ENCODE data around the gene SGPP2. TPM values are rescaled to one million over a fixed set of nuclear protein-coding genes. Genes with fewer than 3 reads are reported as not detected.

SGPP2 gene
- polyA plus RNA-seq, 1 experiment = not detected

DNA sequence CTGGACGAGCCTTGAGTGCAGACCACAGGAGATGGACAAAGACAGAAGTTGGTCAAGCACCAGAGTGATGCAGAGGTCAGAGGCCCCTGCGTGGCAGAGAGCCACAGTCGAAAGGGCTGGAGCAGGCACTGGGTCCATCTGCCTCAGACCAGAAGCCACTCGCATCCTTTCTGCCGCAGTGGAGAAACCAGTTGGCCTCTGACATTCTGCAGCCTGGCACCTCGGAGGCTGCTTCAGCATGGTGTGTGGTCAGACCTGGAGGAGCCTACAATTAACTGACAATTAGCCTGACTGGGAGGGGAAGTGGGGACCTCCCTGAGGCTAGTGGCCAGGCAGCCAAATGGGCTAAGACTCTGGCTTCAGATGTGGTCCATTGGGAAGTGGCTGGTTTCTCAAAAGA lies 111.1 kb downstream of the SGPP2 start:
- ChIA-PET POLR2A (no interaction called here), CTCF (no interaction called here)
- TF ChIP-seq, protein P1, sequence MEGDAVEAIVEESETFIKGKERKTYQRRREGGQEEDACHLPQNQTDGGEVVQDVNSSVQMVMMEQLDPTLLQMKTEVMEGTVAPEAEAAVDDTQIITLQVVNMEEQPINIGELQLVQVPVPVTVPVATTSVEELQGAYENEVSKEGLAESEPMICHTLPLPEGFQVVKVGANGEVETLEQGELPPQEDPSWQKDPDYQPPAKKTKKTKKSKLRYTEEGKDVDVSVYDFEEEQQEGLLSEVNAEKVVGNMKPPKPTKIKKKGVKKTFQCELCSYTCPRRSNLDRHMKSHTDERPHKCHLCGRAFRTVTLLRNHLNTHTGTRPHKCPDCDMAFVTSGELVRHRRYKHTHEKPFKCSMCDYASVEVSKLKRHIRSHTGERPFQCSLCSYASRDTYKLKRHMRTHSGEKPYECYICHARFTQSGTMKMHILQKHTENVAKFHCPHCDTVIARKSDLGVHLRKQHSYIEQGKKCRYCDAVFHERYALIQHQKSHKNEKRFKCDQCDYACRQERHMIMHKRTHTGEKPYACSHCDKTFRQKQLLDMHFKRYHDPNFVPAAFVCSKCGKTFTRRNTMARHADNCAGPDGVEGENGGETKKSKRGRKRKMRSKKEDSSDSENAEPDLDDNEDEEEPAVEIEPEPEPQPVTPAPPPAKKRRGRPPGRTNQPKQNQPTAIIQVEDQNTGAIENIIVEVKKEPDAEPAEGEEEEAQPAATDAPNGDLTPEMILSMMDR (IDR thresholded peaks at IDR 0.05; ENCODE audit: low read depth, low read length) = no peak
- Histone ChIP-seq H3K9me3 (ENCODE audit: control insufficient read depth, insufficient read depth, low read length) (no peaks in the 10 kb centered on the region), H3K27ac (ENCODE audit: low read depth, low read length) (no peak overlapping the region), H3K4me3 (ENCODE audit: low read depth, low read length) (no peak overlapping the region), H3K27me3 (ENCODE audit: control insufficient read depth, insufficient read depth, low read length) (peaks cover 2% of the 10 kb centered on the region)
- no peak for DNase-seq (ENCODE audit: low read depth, low spot score)

DNA sequence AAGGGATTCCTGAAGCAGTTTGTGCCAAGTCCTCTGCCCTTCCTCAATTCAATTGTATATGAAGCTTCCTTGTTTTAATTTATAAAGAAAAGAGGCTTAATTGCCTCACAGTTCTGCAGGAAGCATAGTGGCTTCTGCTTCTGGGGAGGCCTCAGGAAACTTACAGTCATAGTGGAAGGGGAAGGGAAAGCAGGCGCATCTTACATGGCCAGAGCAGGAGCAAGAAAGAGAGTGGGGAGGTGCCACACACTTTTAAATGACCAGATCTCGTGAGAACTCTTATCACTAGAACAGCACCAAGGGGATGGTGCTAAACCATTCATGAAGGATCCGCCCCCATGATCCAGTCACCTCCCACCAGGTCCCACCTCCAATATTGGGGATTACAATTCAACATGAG lies 114.2 kb downstream of the SGPP2 start:
- ChIA-PET POLR2A (no interaction called here), CTCF (no interaction called here)
- Histone ChIP-seq H3K27me3 (ENCODE audit: control insufficient read depth, insufficient read depth, low read length) (peaks cover 2% of the 10 kb centered on the region), H3K27ac (ENCODE audit: low read depth, low read length) (no peak overlapping the region), H3K9me3 (ENCODE audit: control insufficient read depth, insufficient read depth, low read length) (no peaks in the 10 kb centered on the region), H3K4me3 (ENCODE audit: low read depth, low read length) (no peak overlapping the region)
- DNase-seq (ENCODE audit: low read depth, low spot score) = no peak
- TF ChIP-seq, protein P1 (IDR thresholded peaks at IDR 0.05; ENCODE audit: low read depth, low read length) = no peak

DNA sequence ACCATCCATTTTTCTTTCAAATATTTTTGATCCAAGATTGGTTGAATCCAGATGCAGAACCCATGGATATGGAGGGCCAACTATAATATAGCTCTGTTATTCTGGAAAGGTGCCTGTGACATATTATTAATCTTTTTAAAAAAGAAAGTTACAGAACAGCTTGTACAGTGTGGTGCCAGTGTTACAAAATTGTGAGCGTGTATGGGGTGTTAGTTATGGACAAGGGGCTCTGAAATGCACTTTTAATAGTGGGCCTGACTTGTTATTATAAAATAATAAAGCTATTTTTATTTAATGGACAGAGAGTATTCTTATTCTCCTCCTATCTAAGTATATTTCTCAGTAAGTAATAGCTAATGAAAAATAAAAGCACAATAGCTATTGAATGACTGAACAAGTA lies 120.3 kb downstream of the SGPP2 start:
- no peaks in the 10 kb centered on the region for H3K9me3 ChIP-seq (ENCODE audit: control insufficient read depth, insufficient read depth, low read length)
- ChIA-PET POLR2A (no interaction called here), CTCF (interaction anchor here (0.7 to 1.8 kb wide), 6 partner anchors 9 to 507 kb away, joined by 3 to 7 read pairs (median 3); no protein-coding TSS in a partner anchor)
- no peak overlapping the region for H3K4me3 ChIP-seq (ENCODE audit: low read depth, low read length)
- peaks cover 3% of the 10 kb centered on the region for H3K27me3 ChIP-seq (ENCODE audit: control insufficient read depth, insufficient read depth, low read length)
- no peak for DNase-seq (ENCODE audit: low read depth, low spot score)
- TF ChIP-seq, protein P1 (IDR thresholded peaks at IDR 0.05; ENCODE audit: low read depth, low read length) = no peak
- no peak overlapping the region for H3K27ac ChIP-seq (ENCODE audit: low read depth, low read length)

DNA sequence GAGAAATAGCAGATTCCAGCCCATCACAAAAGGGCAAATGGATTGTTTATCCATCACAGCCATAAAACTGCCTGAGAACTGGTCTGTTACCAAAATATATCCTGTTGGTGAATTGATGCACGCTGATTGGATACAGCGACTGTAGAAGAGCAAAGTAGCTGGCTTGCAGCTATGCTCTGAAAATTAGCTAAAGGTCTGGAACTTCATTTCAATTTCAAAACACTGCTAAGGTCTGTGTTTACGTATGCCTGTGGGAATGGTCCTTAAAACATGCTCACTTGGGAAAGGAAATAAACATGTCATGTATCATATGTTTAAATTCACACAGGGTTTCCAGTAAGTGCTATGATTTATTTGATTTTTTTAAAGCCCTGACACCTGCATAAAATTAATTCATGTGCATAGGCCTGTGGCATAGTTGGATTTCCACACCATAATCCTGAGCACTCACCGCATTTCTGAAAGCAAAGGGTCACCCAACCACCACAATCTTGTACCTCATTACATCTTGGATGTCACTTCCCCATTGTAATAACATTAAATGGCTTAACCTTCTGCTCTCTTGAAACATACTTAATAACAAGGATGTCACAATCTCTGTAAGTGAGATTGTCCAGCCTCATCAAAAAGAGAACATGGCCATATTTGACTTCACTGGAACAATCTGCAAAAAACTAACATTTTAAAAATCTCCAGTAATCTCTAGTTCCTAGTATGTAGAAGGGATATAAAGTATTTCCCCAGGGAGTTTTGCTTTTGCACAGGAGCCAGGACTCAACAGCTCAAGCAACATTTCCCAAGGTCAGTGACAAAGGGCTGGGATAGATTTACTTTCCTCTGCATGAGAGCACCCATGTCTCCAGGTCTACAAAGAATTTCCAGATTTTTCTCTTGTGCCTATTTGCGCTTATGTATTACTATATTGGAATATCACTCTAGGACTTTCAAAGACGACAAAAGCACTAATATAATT lies 121.8 kb downstream of the SGPP2 start:
- Histone ChIP-seq H3K9me3 (ENCODE audit: control insufficient read depth, insufficient read depth, low read length) (no peaks in the 10 kb centered on the region), H3K4me3 (ENCODE audit: low read depth, low read length) (no peak overlapping the region), H3K27ac (ENCODE audit: low read depth, low read length) (no peak overlapping the region), H3K27me3 (ENCODE audit: control insufficient read depth, insufficient read depth, low read length) (peaks cover 3% of the 10 kb centered on the region)
- ChIA-PET CTCF (interaction anchor here (0.7 to 1.8 kb wide), 3 partner anchors 16 to 228 kb away, joined by 3 to 7 read pairs (median 3); no protein-coding TSS in a partner anchor), POLR2A (no interaction called here)
- no peak for DNase-seq (ENCODE audit: low read depth, low spot score)
- TF ChIP-seq, protein P1 (IDR thresholded peaks at IDR 0.05; ENCODE audit: low read depth, low read length) = no peak

DNA sequence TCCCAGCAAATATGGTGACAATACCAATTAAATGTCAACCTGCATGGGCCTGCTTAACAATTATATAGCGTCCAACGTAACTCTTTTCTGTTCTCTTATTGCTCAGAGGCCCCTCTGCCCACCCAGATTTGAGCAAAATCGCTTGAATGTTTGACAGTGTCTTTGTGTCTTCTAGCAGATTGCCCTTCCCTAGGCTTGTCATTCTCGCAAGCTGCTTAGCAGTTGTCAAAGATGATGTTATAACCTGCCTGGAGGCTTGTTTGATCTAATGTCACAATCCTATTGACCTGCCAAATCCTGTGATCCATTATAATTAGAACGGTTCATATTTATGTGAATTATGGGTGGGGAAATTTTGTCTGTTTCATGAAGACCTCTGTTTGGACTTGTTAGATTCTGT lies 122.7 kb downstream of the SGPP2 start:
- Histone ChIP-seq H3K27ac (ENCODE audit: low read depth, low read length) (no peak overlapping the region), H3K27me3 (ENCODE audit: control insufficient read depth, insufficient read depth, low read length) (peaks cover 3% of the 10 kb centered on the region), H3K9me3 (ENCODE audit: control insufficient read depth, insufficient read depth, low read length) (no peaks in the 10 kb centered on the region), H3K4me3 (ENCODE audit: low read depth, low read length) (no peak overlapping the region)
- DNase-seq (ENCODE audit: low read depth, low spot score) = no peak
- ChIA-PET POLR2A (no interaction called here), CTCF (interaction anchor here (0.7 kb wide), 1 partner anchor 29 kb away, joined by 3 read pairs; no protein-coding TSS in a partner anchor)
- TF ChIP-seq, protein P1 (IDR thresholded peaks at IDR 0.05; ENCODE audit: low read depth, low read length) = no peak

All from AG04450 (cell line).